Calu3 (cell line): ENCODE measurements around the gene HDAC7. TPM values are rescaled to one million over a fixed set of nuclear protein-coding genes. Genes with fewer than 3 reads are reported as not detected.
"Not testable (repeated sequence)": the region's sequence is repeated elsewhere in the genome, so short reads cannot be mapped to it uniquely, and the experiment has no call there.

Experiments
- BruUV-seq: library from RNA; stranded (reverse); fragments of 400-500 nt; replicated peaks from 2 replicates; lab custom pipeline; 2021; lab: Mats Ljungman, UMichigan
- CTCF ChIA-PET: fragments of 300-600 bp; sonication (Branson Sonifier 250); formaldehyde crosslinking; loops from one replicate; lab custom pipeline; 2022; ENCODE audit warnings: antibody characterized with exemption; lab: Charles Lee
- DNase-seq: peaks from one replicate; pipeline ENCODE4 v3.0.0; 2022
- H3K27ac Mint-ChIP-seq: one replicate; pipeline ENCODE4 v1.8.0; 2022; ENCODE audit warnings: mixed read lengths; ENCODE audit not compliant: unreplicated experiment
- H3K27me3 Mint-ChIP-seq: one replicate; pipeline ENCODE4 v1.8.0; 2022; ENCODE audit warnings: mixed read lengths; ENCODE audit not compliant: unreplicated experiment
- H3K36me3 Mint-ChIP-seq: one replicate; pipeline ENCODE4 v1.8.0; 2022; ENCODE audit warnings: mild to moderate bottlenecking, moderate library complexity, mixed read lengths; ENCODE audit not compliant: insufficient read depth, unreplicated experiment
- H3K4me1 Mint-ChIP-seq: one replicate; pipeline ENCODE4 v1.8.0; 2022; ENCODE audit warnings: mild to moderate bottlenecking, low read depth, mixed read lengths; ENCODE audit not compliant: unreplicated experiment
- H3K4me3 Mint-ChIP-seq: one replicate; pipeline ENCODE4 v1.8.0; 2022; ENCODE audit warnings: mild to moderate bottlenecking, low read depth, moderate library complexity, mixed read lengths; ENCODE audit not compliant: unreplicated experiment
- H3K9me3 Mint-ChIP-seq: one replicate; pipeline ENCODE4 v1.8.0; 2022; ENCODE audit warnings: low read depth, mixed read lengths; ENCODE audit not compliant: unreplicated experiment
- CTCF ChIP-seq: fragments of 200-600 bp; IDR thresholded peaks from one replicate; pipeline ENCODE4 v1.8.0; 2022; ENCODE audit warnings: antibody characterized with exemption; ENCODE audit not compliant: unreplicated experiment
- intact Hi-C: fragments of 100-400 bp; cut with micrococcal nuclease; formaldehyde crosslinking; loops from one replicate; pipeline ENCODE4 v1.10.0; 2022; ENCODE audit not compliant: unreplicated experiment
- total RNA-seq: library from RNA; stranded (reverse); gene quantifications from 2 replicates; pipeline ENCODE4 v1.2.3, GENCODE V29; 2022

HDAC7 gene
- total RNA-seq, 1 experiment from 2014 or later: 41.8 TPM

- Mint-ChIP-seq H3K4me1 (peaks cover 66% of the 10 kb centered on the region), H3K4me3 (peak overlapping the region; percentile 72), H3K36me3 (peaks cover 31% of the 10 kb centered on the region), H3K27me3 (no peaks in the 10 kb centered on the region), H3K9me3 (no peaks in the 10 kb centered on the region), H3K27ac (peak overlapping the region; percentile 79)
- CTCF ChIA-PET: interaction anchor here (3.0 kb wide), 1 partner anchor 19 kb away, joined by 17 read pairs; no protein-coding TSS in a partner anchor
- intact Hi-C loops: no loop called here
- BruUV-seq: no TSS peak
- no peak for TF ChIP-seq CTCF
- no peak for DNase-seq
Measured at GRCh38 chr12:47818467-47819137, 1.1 kb downstream of the HDAC7 start.

GRCh38 chr12:47818007-47818376 lies 1.7 kb downstream of the HDAC7 start:
- Mint-ChIP-seq H3K27ac (peak overlapping the region; percentile 79), H3K4me1 (peaks cover 66% of the 10 kb centered on the region), H3K36me3 (peaks cover 31% of the 10 kb centered on the region), H3K9me3 (no peaks in the 10 kb centered on the region), H3K4me3 (peak overlapping the region; percentile 72), H3K27me3 (no peaks in the 10 kb centered on the region)
- no TSS peak for BruUV-seq
- DNase-seq: no peak
- intact Hi-C loops: no loop called here
- CTCF ChIA-PET: interaction anchor here (1.5 to 3.0 kb wide), 2 partner anchors 20 kb away, joined by 3 to 17 read pairs; no protein-coding TSS in a partner anchor
- no peak for TF ChIP-seq CTCF

- peak overlapping the region; percentile 72 for H3K4me3 Mint-ChIP-seq
- intact Hi-C loops: no loop called here
- H3K27me3 Mint-ChIP-seq: no peaks in the 10 kb centered on the region
- H3K9me3 Mint-ChIP-seq: no peaks in the 10 kb centered on the region
- no peak overlapping the region for H3K27ac Mint-ChIP-seq
- TF ChIP-seq CTCF: no peak
- DNase-seq: no peak
- TSS peak; percentile 47 for BruUV-seq
- H3K4me1 Mint-ChIP-seq: peaks cover 61% of the 10 kb centered on the region
- CTCF ChIA-PET: interaction anchor here (0.7 to 3.0 kb wide), 3 partner anchors 20 to 765 kb away, joined by 3 to 17 read pairs (median 3); no protein-coding TSS in a partner anchor
- peaks cover 31% of the 10 kb centered on the region for H3K36me3 Mint-ChIP-seq
Measured at GRCh38 chr12:47817272-47818006, 2.3 kb downstream of the HDAC7 start.

GRCh38 chr12:47816403-47817271 lies 3.1 kb downstream of the HDAC7 start:
- intact Hi-C loops: no loop called here
- Mint-ChIP-seq H3K27me3 (no peaks in the 10 kb centered on the region), H3K4me3 (peak overlapping the region; percentile 43), H3K36me3 (peaks cover 30% of the 10 kb centered on the region), H3K27ac (no peak overlapping the region), H3K4me1 (peaks cover 53% of the 10 kb centered on the region), H3K9me3 (no peaks in the 10 kb centered on the region)
- DNase-seq: no peak
- CTCF ChIA-PET: interaction anchor here (0.7 to 3.0 kb wide), 3 partner anchors 19 to 766 kb away, joined by 3 to 17 read pairs (median 3); no protein-coding TSS in a partner anchor
- no TSS peak for BruUV-seq
- TF ChIP-seq CTCF: no peak

GRCh38 chr12:47815447-47815846 lies 4.3 kb downstream of the HDAC7 start:
- DNase-seq, intact Hi-C loops, H3K4me3 Mint-ChIP-seq, BruUV-seq, CTCF ChIA-PET, H3K27ac Mint-ChIP-seq, H3K9me3 Mint-ChIP-seq, H3K27me3 Mint-ChIP-seq: not testable (repeated sequence)
- peaks cover 18% of the 10 kb centered on the region for H3K36me3 Mint-ChIP-seq
- H3K4me1 Mint-ChIP-seq: peaks cover 50% of the 10 kb centered on the region
